Hair follicle dermal papilla cell (primary cell): ENCODE measurements around the gene CGREF1. TPM values are rescaled to one million over a fixed set of nuclear protein-coding genes. Genes with fewer than 3 reads are reported as not detected.

Source experiments
- total RNA-seq: library from RNA; depleted of rRNA; stranded (reverse); fragments of >200 nt; gene quantifications from 2 replicates; pipeline ENCODE4 v1.2.3, GENCODE V29; 2012

The CGREF1 gene
- 1.5 and 1.9 TPM in 2 replicates for total RNA-seq

GRCh38 chr2:27118525-27119329, at the start of gene CGREF1:
CGREF1 (minus strand) TSS chr2:27119128; CDS start chr2:27104366, 14,762 bp downstream.

DNA sequence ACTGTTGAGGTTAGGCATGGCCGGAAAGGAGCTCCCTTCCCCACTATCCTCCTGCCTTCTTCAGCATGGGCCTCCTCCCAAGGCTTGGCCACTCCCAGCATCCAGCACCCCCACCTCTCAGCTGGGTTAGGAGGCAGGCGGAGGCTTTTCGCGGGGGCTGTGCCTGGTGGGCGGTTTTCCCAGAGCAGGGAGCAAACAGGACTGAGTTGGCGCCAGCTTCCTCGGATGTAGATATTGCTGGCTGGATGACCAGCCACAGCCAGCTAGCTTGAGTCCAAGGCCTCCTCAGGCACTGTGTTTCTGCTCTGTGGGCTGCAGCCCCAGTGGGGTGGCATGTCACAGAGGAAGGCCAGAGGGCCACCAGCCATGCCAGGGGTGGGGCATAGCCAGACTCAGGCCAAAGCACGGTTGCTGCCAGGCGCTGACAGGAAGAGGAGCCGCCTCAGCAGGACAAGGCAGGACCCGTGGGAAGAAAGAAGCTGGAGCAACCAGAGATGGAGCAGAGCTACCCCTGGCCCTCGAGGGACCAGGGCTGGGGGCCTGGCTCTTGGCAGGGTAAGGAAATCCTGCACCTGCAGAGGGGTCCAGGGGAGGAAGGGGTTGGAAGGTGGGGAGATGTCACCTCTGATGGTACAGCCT, 30.0 kb upstream of the CGREF1 start, which contains the start of gene TCF23:
Gene TCF23 (plus strand): TSS at position 204 of the 639 bp plus-strand sequence. CDS start 130 bp downstream, at position 334.

DNA sequence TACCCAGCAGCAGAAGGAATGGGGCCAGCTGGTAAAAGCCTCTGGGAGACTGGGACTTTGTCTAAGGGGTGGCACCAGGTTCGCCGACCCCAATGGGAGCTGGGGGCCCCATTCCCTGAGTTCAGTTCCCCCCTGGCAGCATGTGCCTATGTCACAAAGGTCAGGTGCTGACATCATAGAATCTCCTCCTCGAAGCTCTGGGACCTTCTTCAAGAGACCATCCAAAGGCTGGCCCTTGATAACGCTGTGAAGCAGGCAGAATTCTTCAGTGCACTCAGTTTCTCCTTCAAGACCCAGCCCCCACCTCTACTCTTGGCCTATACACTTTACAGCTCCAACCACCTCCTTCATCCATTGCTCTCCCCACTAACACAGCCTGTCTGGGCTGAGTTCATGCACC, 20.4 kb upstream of the CGREF1 start, which contains the start of gene PRR30:
Gene PRR30 (minus strand): TSS at position 101 of the 400 bp plus-strand sequence. CDS start 1,081 bp downstream, outside the sequence.

DNA sequence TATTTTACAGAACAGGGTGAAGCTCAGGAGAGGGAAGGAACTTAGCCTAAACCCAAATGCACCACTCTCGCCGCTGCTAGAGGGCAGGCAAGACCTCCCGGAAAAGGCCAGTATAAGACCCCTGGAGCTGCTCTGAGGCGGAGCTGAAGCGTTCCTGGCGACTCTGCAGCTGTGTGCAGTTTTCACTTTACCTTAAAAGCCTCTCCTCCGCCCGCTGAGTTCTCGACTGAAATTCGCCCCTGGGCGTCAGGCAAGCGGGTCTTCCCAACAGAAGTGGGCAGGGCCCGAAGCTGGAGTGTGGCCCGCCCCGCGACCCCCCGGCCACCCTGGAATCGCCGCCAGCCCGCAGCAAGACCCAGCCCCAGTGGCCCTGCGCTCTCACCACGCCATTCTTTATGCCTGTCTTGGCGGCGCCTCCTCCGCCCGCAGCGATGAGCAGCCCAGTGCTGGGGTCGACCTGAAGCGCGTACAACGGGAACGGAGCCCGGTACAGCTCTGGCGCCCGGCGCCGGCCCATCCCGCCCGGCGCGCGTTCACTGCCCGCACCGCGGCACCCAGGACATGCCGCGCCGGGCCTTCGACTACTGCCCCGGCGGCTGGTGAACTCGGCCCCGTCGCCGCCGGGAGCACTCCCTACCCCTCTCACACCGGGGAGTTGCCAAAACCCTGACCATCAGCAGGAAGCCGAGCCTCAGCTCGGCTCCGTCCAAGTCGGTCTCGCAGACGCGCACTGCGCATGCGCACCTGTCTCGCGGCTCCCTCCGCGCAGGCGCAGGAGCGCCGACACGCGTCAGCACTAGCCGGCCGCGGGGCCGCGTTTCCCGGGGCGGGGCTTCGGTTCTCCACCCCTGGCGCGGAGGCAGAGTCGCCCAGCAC, 15.2 kb upstream of the CGREF1 start, which contains the start of gene PREB:
Gene PREB (minus strand): TSS at position 732 of the 876 bp plus-strand sequence. CDS start 215 bp downstream, at position 517.

GRCh38 chr2:27123302-27124150, 4.6 kb upstream of the CGREF1 start, which contains the start of gene ABHD1:
ABHD1 (plus strand) TSS chr2:27123815; CDS start chr2:27123949, 134 bp downstream.

DNA sequence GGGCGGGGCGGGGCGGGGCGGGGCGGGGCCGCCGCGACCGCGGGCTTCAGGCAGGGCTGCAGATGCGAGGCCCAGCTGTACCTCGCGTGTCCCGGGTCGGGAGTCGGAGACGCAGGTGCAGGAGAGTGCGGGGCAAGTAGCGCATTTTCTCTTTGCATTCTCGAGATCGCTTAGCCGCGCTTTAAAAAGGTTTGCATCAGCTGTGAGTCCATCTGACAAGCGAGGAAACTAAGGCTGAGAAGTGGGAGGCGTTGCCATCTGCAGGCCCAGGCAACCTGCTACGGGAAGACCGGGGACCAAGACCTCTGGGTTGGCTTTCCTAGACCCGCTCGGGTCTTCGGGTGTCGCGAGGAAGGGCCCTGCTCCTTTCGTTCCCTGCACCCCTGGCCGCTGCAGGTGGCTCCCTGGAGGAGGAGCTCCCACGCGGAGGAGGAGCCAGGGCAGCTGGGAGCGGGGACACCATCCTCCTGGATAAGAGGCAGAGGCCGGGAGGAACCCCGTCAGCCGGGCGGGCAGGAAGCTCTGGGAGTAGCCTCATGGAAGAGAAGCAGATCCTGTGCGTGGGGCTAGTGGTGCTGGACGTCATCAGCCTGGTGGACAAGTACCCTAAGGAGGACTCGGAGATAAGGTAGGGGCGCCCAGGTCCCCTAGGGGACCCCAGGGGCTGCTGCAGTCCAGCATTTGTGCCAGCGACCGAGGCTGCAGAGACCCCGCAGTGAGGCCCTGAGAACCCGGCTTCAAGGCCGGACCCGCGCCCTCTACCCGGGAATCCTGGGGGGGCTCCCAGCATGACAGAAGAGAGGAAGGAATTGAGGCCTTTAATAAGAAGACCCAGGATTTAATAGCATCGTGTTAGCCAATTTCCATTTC, 32.0 kb downstream of the CGREF1 start, which contains the start of gene KHK:
Gene KHK (plus strand): TSS at position 49 of the 870 bp plus-strand sequence. CDS start 488 bp downstream, at position 537.

GRCh38 chr2:27078267-27079194, 40.4 kb downstream of the CGREF1 start, which contains the start of gene EMILIN1:
EMILIN1 (plus strand) TSS chr2:27078615; CDS start chr2:27079066, 451 bp downstream.

GRCh38 chr2:27071277-27071989, 47.5 kb downstream of the CGREF1 start, which contains the start of gene OST4:
OST4 (minus strand) TSS chr2:27071654.

GRCh38 chr2:27050996-27051901, 67.7 kb downstream of the CGREF1 start, which contains the start of gene AGBL5:
AGBL5 (plus strand) TSS chr2:27051668; CDS start chr2:27052959, 1,291 bp downstream.

Other genes starting within 250 kb of the CGREF1 start
- gene MAPRE3, start 148.5 kb downstream of the CGREF1 start, total RNA-seq = 3.4 and 6.0 TPM in 2 replicates
- gene TMEM214, start 86.2 kb downstream of the CGREF1 start, total RNA-seq = 65.7 and 77.4 TPM in 2 replicates
- 28.9 and 29.5 TPM in 2 replicates for gene AGBL5, start 67.5 kb downstream of the CGREF1 start, total RNA-seq
- 145 and 193 TPM in 2 replicates for gene OST4, start 47.5 kb downstream of the CGREF1 start, total RNA-seq
- 147 and 151 TPM in 2 replicates for gene EMILIN1, start 40.5 kb downstream of the CGREF1 start, total RNA-seq
- gene KHK, start 32.4 kb downstream of the CGREF1 start, total RNA-seq = 0.32 and 0.36 TPM in 2 replicates
- 0.24 TPM in 1 of 2 replicates, not detected in the other for gene ABHD1, start 4.7 kb upstream of the CGREF1 start, total RNA-seq
- 43.2 and 45.2 TPM in 2 replicates for gene PREB, start 15.5 kb upstream of the CGREF1 start, total RNA-seq
- gene PRR30, start 20.3 kb upstream of the CGREF1 start, total RNA-seq = not detected in 2 replicates
- gene TCF23, start 29.9 kb upstream of the CGREF1 start, total RNA-seq = not detected in 2 replicates
- gene ATRAID, start 92.9 kb upstream of the CGREF1 start, total RNA-seq = 153 TPM in 2 replicates
- gene SLC5A6, start 93.1 kb upstream of the CGREF1 start, total RNA-seq = 17.0 and 19.8 TPM in 2 replicates
- gene CAD, start 98.2 kb upstream of the CGREF1 start, total RNA-seq = 33.2 and 44.8 TPM in 2 replicates
- gene SLC30A3, start 143.9 kb upstream of the CGREF1 start, total RNA-seq = not detected in 2 replicates
- not detected in 2 replicates for gene DNAJC5G, start 156.3 kb upstream of the CGREF1 start, total RNA-seq
- not detected in 2 replicates for gene TRIM54, start 163.3 kb upstream of the CGREF1 start, total RNA-seq
- gene UCN, start 189.3 kb upstream of the CGREF1 start, total RNA-seq = 0.81 and 0.85 TPM in 2 replicates
- 75.6 and 80.8 TPM in 2 replicates for gene MPV17, start 204.0 kb upstream of the CGREF1 start, total RNA-seq
- 29.7 and 32.4 TPM in 2 replicates for gene GTF3C2, start 237.6 kb upstream of the CGREF1 start, total RNA-seq